ENCODE measurements around the gene TMCC3. TPM values are rescaled to one million over a fixed set of nuclear protein-coding genes. Genes with fewer than 3 reads are reported as not detected.

The TMCC3 gene
- total RNA-seq, 1 donor from 2014 or later: 48.1 TPM

- no peak overlapping the region for H3K27ac Mint-ChIP-seq (ENCODE audit: unreplicated experiment)
- peaks cover 10% of the 10 kb centered on the region for H3K4me1 Mint-ChIP-seq (ENCODE audit: unreplicated experiment)
- H3K9me3 Mint-ChIP-seq (ENCODE audit: unreplicated experiment): no peaks in the 10 kb centered on the region
- H3K27me3 Mint-ChIP-seq (ENCODE audit: unreplicated experiment): no peaks in the 10 kb centered on the region
- H3K36me3 Mint-ChIP-seq (ENCODE audit: low read depth, unreplicated experiment): peaks cover 18% of the 10 kb centered on the region
- no peak for TF ChIP-seq CTCF (IDR thresholded peaks at IDR 0.05; ENCODE audit: unreplicated experiment)
- no peak overlapping the region for H3K4me3 Mint-ChIP-seq (ENCODE audit: unreplicated experiment)
- DNase-seq (ENCODE audit: low spot score): no peak
Observed at GRCh38 chr12:94621662-94622359, 28.5 kb downstream of the TMCC3 start.

GRCh38 chr12:94620621-94621020, 29.7 kb downstream of the TMCC3 start:
- H3K4me3 Mint-ChIP-seq (ENCODE audit: unreplicated experiment): no peak overlapping the region
- no peaks in the 10 kb centered on the region for H3K27me3 Mint-ChIP-seq (ENCODE audit: unreplicated experiment)
- no peak overlapping the region for H3K27ac Mint-ChIP-seq (ENCODE audit: unreplicated experiment)
- no peak for TF ChIP-seq CTCF (IDR thresholded peaks at IDR 0.05; ENCODE audit: unreplicated experiment)
- H3K36me3 Mint-ChIP-seq (ENCODE audit: low read depth, unreplicated experiment): peaks cover 11% of the 10 kb centered on the region
- no peaks in the 10 kb centered on the region for H3K9me3 Mint-ChIP-seq (ENCODE audit: unreplicated experiment)
- peaks cover 10% of the 10 kb centered on the region for H3K4me1 Mint-ChIP-seq (ENCODE audit: unreplicated experiment)
- no peak for DNase-seq (ENCODE audit: low spot score)

GRCh38 chr12:94618995-94619695, 31.2 kb downstream of the TMCC3 start:
- no peaks in the 10 kb centered on the region for H3K27me3 Mint-ChIP-seq (ENCODE audit: unreplicated experiment)
- no peak overlapping the region for H3K4me3 Mint-ChIP-seq (ENCODE audit: unreplicated experiment)
- H3K36me3 Mint-ChIP-seq (ENCODE audit: low read depth, unreplicated experiment): peaks cover 5% of the 10 kb centered on the region
- no peaks in the 10 kb centered on the region for H3K9me3 Mint-ChIP-seq (ENCODE audit: unreplicated experiment)
- peaks cover 10% of the 10 kb centered on the region for H3K4me1 Mint-ChIP-seq (ENCODE audit: unreplicated experiment)
- no peak for TF ChIP-seq CTCF (IDR thresholded peaks at IDR 0.05; ENCODE audit: unreplicated experiment)
- DNase-seq (ENCODE audit: low spot score): no peak
- H3K27ac Mint-ChIP-seq (ENCODE audit: unreplicated experiment): no peak overlapping the region

- Mint-ChIP-seq H3K27ac (ENCODE audit: unreplicated experiment) (no peak overlapping the region), H3K4me1 (ENCODE audit: unreplicated experiment) (peaks cover 10% of the 10 kb centered on the region), H3K27me3 (ENCODE audit: unreplicated experiment) (no peaks in the 10 kb centered on the region), H3K36me3 (ENCODE audit: low read depth, unreplicated experiment) (peaks cover 5% of the 10 kb centered on the region), H3K9me3 (ENCODE audit: unreplicated experiment) (no peaks in the 10 kb centered on the region), H3K4me3 (ENCODE audit: unreplicated experiment) (no peak overlapping the region)
- TF ChIP-seq CTCF (IDR thresholded peaks at IDR 0.05; ENCODE audit: unreplicated experiment): no peak
- DNase-seq (ENCODE audit: low spot score): no peak
Observed at GRCh38 chr12:94617101-94617500, 33.3 kb downstream of the TMCC3 start.

- H3K27me3 Mint-ChIP-seq (ENCODE audit: unreplicated experiment): no peaks in the 10 kb centered on the region
- H3K27ac Mint-ChIP-seq (ENCODE audit: unreplicated experiment): no peak overlapping the region
- no peak overlapping the region for H3K4me3 Mint-ChIP-seq (ENCODE audit: unreplicated experiment)
- no peak for DNase-seq (ENCODE audit: low spot score)
- H3K4me1 Mint-ChIP-seq (ENCODE audit: unreplicated experiment): peaks cover 5% of the 10 kb centered on the region
- H3K36me3 Mint-ChIP-seq (ENCODE audit: low read depth, unreplicated experiment): peaks cover 5% of the 10 kb centered on the region
- TF ChIP-seq CTCF (IDR thresholded peaks at IDR 0.05; ENCODE audit: unreplicated experiment): no peak
- no peaks in the 10 kb centered on the region for H3K9me3 Mint-ChIP-seq (ENCODE audit: unreplicated experiment)
Observed at GRCh38 chr12:94616203-94616729, 34.1 kb downstream of the TMCC3 start.

Measured in endothelial cell (in vitro differentiated cells).